ENCODE results near the gene ZGLP1.
A peak's percentile ranks its signal among the peaks of the same experiment; 100 is the strongest.

ZGLP1 gene

GRCh38 chr19:10325732-10326131 is 16.1 kb upstream of the ZGLP1 start:
- DNase-seq = no peak

DNA sequence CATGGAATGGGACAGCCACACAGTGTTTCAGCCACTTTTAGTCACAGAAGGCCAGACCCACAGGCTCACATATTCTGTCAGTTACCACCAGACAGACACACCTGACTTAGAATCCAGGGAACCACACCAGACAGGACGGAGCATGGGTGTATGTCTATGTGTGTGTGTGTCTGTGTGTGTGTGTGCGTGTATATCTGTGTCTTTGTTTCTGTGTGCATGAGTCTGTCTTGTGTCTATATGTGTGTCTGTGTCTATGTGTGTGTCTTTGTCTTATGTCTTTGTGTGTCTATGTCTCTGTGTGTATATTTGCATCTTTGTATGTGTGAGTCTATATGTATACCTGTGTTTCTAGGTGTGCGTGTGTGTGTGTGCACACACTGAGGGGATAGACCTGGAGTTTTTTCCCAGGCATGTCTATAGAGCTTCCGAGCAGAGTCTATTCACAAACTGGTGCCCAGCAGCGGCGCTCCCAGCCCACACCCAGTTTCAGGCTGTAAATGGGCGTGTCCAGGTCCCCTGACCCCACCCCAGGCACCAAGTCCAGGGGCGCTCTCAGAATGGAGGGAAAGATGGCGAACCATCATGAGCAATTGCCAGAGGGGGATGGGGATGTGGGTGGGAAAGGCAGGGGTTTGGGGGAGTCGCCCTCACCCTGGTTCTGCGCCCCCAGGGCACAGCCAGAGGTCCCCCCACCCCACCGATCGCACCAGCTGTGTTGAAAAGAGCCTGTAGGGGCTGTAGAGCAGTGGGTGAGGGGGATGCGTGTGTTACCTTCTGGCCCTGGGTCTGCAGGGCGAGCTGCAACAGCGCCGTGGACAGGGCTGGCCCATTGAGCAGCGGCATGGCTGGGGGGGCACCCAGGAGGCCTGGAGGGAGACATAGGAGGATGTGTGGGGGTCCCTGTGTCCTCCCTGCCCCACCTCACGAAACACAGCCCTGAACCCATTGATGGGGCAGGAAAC is 12.5 kb upstream of the ZGLP1 start:
- no peak for DNase-seq

GRCh38 chr19:10321417-10321797 is 11.8 kb upstream of the ZGLP1 start:
- DNase-seq = no peak

DNA sequence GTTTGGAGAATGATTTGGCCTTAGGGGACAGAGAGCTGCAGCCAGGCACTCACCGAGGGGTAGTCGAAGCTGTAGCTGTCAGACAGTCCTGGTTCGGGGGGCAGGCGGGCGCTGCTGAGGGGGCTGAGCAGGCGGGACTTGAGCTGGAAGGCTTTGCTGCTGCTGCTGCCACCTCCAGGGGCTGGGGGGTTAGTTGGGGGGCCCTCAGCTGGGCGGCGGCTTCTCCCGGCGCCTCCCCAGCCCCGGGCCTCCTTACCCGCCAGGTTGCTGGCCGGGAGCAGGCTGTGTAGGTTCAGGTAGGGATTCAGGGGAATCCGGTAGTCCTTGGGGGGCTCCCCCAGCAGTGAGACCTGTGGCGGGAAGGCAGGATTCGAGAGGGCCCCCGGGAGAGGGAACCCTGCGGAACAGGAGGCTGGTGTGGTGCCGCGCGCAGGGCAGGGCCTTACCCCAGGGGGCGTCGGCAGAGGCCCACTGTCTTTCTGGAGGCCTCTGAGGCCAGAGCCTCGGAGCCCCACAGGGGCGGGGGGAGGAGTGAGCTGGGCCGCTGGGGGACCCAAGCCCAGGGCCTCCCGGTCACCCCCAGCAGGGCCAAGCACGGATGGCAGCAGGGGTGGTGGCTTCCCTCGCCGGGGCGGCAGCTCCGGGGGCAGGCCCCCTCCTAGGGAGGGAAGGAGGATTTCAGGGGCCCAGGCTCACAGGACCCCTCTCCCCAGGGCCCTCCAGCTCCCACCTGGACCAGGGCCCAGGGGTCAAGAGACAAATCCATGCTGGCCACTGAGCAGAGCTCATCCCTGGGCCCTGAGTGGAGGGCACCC is 11.2 kb upstream of the ZGLP1 start:
- DNase-seq = no peak

DNA sequence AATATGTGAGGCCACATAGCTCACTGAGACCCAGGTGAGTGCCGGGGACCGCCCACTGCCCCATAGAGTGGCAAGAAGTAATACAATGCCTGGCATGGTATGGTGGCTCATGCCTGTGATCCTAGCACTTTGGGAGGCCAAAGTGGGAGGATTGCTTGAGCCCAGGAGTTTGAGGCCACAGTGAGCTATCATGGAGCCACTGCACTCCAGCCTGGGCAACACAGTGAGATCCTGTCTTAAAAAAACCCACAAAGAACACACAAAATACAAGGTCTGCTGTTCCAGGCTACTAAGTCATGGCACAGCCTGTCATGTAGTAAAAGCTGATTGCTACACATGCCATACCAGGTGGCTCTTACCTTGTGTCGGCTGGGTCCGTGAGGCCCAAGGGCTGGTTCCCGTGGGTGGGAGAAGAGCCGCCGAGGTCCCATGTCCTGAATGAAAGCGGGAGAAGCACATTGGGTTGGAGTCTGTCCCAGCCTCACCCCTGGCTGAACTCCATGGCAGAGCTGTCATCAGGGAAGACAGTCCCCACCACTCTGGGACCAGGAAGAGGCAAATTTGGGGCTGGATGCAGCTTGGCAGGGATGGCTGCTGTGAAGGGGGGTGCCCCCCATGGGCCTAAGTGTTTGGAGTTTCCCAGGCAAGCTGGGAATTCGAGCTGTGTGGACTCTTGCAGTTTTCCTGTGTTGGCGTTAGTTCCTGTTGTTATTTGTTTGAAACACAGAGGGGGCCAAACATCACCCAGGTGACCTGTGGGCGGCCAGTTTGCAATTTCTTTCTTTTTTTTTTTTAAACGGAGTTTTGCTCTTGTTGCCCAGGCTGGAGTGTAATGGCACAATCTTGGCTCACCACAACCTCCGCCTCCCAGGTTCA is 9.4 kb upstream of the ZGLP1 start:
- DNase-seq = no peak

DNA sequence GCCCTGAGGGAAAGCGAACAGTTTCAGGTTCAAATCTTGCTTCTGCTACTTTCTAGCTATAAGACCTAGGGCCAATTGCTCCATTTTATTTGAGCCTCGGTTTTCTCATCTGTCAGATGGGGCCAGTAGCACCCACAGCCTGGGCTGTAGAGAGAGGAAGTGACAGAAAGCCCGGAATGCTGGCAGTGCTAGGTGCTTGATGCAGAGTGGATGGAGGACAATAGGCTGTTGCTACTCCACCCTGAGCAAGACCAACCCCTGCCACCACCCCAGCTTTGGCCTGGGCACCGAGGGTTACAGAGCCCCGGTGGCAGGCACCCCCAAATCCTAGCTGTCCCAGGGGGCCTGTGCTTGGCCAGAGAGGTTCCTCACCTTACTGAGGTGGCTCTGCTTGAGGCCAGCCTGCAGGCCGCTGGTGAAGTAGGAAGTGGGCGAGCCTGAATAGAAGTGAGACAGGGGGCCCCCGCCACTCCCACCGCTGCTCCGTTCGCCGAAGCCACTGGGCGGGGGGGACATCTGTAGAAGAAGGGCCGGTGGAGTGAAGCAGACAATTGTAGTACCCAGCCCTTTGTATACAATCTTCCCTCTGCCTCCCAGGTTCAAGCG is 8.3 kb upstream of the ZGLP1 start:
- no peak for DNase-seq

DNA sequence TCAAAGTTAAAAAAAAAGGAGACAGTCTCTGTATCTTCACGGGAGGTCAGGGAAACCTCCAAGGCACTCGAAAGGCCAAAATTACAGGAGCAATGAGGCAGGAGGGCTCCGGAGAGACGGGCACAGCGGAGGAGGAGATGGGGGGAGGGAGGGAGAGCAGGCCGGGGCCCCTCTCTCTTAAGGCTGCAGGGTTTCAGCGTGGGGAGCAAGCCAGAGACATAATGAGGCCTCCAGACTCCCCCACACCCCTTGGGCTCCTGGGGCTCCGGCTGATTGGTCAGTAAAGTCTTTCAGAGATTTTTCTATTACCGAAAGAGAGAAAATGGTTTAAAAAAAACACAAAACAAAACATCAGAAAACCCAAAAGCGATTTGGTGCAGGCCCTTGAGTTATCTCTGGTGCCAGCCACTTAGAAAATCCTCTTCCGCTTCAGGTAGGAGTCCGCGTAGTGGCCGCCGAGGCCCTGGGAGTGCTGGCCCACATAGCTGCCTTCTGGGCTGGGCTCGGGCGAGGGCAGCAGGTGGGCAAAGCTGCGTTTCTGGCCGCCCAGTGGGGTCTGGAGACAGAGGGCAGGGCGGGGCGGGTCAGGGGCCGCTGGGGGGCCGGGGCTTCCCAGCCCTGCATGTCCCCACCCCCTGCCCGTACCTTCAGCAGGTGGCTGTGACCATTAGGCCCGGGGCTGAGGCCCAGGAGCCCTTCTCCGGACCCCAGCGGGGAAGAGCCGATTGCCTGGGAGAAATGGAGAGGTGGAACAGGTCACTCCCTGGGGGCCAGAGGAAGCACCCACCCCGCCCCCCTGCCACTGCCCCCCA is 7.6 kb upstream of the ZGLP1 start:
- DNase-seq = no peak

GRCh38 chr19:10316229-10317044 is 6.8 kb upstream of the ZGLP1 start:
- DNase-seq = no peak

DNA sequence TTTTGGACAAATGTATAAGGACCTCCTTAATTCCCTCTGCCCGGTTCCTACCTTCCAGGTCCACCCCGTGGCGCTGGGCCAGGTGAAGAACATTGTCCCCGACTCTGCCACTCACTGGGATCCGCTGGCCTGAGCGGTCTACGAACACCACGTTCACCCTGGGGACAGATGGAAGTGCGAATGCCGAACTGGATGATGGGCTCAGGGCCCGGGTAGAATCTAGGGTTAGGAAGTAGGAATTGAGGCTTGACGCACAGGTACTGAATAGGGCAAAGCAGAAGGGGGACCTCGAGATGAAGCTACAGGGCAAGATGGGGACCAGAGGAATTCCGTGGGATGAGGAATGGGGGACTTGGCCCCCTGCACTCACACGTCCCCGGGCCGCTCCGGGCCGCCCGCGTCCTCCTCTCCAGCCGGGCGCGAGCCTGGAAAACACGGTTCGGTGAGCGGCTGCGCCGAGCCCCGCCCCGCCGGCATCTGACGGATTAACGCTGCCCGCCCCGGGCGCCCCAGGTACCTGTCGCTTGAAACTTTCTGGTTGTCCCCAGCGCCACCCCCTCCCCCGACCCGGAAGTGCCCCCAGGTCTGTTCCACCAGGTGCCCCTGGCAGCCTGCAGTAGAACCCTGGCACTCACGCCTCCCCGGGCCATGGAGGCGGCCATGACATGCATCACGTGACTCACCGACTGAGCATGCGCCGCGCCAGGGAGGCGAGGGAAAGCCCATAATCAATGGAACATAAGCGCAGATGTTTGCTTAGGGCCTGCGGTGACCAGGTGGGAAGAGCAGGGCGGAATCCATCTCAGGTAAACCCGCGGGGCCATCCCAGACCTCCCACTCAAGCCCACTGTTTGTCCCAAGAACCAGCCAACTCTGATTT is 6.0 kb upstream of the ZGLP1 start, which contains the start of gene FDX2:
Gene FDX2 (minus strand): TSS at position 681 of the 880 bp plus-strand sequence. CDS start 19 bp downstream, at position 662.
- peak; percentile 87 for DNase-seq

GRCh38 chr19:10306327-10306726 is 3.3 kb downstream of the ZGLP1 start:
- DNase-seq = no peak

DNA sequence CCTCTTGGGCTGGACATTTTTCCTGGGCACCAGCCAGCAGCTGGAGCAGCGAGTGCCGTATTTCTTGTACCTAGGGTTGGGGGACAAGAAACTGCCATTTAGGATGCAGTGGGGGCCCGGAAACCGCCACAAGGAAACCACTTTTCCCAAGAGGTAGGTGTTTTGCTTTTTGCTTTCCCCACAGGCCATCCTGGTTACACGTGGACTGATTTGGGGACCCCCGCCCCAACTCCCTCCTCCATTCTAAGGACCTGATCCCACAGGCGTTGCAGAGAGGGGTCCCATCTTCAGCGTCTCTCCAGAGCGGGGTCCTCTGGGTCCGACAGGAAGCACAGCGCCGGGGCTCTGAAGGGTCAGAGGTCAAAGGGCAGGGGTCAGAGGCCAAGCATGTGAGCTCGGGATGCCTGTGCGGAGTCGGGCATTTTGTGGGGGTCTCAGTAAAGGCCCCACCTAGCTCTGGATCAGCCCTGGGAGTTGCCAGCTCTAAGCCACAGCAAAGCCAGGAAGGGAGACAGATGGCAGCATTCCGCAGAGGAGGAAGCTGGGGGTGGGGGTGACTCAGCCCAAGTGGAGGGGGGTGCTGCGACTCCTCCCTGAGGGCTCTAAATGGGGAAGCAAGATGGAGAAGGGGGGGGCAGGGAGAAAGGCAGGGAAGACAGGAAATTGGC is 4.3 kb downstream of the ZGLP1 start:
- DNase-seq = no peak

- no peak for DNase-seq
Observed at GRCh38 chr19:10299545-10300458, 9.8 kb downstream of the ZGLP1 start.

DNA sequence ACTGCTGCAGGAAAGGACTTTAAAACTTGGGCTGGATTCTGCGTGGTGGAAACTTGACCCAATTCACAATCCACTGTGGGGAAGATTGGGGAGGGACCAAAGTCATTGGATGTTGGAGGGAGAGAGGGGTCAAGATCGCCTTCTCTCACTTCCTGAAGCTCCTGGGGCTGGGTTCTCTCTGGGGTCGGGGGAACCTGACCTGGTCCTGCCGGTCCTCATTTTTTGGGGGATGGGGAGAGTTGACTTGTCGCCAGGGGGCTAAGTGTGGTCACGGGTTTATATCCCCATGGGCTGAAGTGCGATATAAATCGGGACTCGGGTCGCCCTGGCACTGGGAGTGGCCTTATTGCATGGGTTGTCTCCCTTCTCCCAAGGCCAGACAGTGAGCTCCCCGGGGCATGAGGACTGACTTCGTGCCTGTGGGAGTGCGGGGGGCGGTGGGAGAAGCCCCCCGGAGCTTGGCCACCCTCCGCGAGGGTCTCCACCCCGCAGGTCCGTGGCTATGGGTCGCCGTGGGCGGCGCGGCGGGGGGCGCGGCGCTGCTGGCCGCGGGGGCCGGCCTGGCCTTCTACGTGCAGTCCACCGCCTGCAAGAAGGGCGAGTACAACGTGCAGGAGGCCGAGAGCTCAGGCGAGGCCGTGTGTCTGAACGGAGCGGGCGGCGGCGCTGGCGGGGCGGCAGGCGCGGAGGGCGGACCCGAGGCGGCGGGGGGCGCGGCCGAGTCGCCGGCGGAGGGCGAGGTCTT is 13.6 kb downstream of the ZGLP1 start:
- no peak for DNase-seq

- no peak for DNase-seq
Observed at GRCh38 chr19:10295305-10295846, 14.2 kb downstream of the ZGLP1 start.

DNA sequence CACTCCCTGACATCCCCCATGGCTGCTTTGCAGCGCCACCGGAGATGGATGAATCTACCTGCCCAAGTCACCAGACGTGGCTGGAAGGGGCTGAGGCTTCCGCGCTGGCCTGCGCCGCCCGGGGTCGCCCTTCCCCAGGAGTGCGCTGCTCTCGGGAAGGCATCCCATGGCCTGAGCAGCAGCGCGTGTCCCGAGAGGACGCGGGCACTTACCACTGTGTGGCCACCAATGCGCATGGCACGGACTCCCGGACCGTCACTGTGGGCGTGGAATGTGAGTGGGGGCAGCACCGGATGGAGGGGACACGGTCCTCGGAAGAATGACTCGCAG is 15.3 kb downstream of the ZGLP1 start:
- no peak for DNase-seq

DNA sequence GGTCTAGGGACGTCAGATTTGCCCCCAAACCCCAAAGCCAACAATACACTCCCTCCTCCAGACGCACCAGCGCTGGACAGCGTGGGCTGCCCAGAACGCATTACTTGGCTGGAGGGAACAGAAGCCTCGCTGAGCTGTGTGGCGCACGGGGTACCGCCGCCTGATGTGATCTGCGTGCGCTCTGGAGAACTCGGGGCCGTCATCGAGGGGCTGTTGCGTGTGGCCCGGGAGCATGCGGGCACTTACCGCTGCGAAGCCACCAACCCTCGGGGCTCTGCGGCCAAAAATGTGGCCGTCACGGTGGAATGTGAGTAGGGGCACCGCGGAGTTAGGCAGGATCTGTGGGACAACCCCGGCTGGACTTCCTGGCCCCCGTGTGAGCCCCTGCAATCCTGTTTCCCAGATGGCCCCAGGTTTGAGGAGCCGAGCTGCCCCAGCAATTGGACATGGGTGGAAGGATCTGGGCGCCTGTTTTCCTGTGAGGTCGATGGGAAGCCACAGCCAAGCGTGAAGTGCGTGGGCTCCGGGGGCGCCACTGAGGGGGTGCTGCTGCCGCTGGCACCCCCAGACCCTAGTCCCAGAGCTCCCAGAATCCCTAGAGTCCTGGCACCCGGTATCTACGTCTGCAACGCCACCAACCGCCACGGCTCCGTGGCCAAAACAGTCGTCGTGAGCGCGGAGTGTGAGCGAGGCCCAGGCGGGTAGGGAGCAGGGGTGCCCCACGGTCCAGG is 15.8 kb downstream of the ZGLP1 start:
- no peak for DNase-seq

Measured in NK-92 treated with Interleukin-12 subunit alpha and Interleukin-12 subunit beta, amount 100 ng/mL, for 24 hours (cell line).